ENCODE measurements around the gene LYSMD4. TPM values are rescaled to one million over a fixed set of nuclear protein-coding genes. Genes with fewer than 3 reads are reported as not detected.

Gene LYSMD4
- total and polyA plus RNA-seq, 4 donors: 3.9 to 12.1 (median 7.2) TPM

DNA sequence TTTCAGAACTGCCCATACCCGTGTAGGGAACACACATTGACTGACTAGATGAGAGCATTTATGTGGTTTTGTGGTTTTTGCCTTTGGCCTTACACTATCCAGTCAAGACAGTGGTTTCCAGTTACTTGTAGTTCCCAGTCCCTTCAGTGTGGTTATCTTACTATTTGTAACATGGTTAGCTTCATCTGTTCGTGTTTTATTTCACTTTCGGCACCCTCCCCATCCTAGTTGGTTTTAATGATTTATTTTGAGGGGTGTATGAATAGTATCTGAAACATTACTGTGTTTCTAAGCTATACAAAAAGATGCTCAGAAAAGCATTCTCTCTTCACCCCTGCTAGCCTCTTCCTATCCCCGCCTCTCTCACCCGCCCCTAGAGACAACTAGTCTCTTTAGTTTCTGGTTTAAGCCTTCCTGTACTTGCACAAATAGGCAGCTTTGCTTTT is 14.1 kb downstream of the LYSMD4 start:
- DNase-seq (ENCODE audit: low spot score): no peak
- H3K36me3 ChIP-seq (ENCODE audit: control insufficient read depth in 4 of 4, insufficient read depth in 3 of 4, low read depth in 1 of 4, low read length in 3 of 4): peaks cover 0 to 4% (median 4%) of the 10 kb centered on the region in 4 donors
- H3K27me3 ChIP-seq (ENCODE audit: control insufficient read depth in 4 of 4, insufficient read depth in 4 of 4, low read length in 3 of 4): no peaks in the 10 kb centered on the region
- H3K9ac ChIP-seq (ENCODE audit: low read depth in 1 of 2, low read length in 2 of 2): no peak overlapping the region
- H3K27ac ChIP-seq (ENCODE audit: low read depth in 1 of 2, low read length in 2 of 2): no peak overlapping the region
- H3K4me1 ChIP-seq (ENCODE audit: control insufficient read depth in 4 of 4, insufficient read depth in 4 of 4, low read length in 3 of 4): no peaks in the 10 kb centered on the region
- no peaks in the 10 kb centered on the region for H3K9me3 ChIP-seq (ENCODE audit: control insufficient read depth in 4 of 4, low read length in 3 of 4)
- no peak overlapping the region for H3K4me3 ChIP-seq (ENCODE audit: low read depth in 1 of 3, low read length in 3 of 3)
- 89% methylated on average over 5 of the region's 5 CpGs for WGBS
- TF ChIP-seq FOXA2 (IDR thresholded peaks at IDR 0.05): no peak
- no peak for TF ChIP-seq RAD21 (IDR thresholded peaks at IDR 0.05)
- no peak for TF ChIP-seq HNF4A (conservative IDR thresholded peaks at IDR 0.05)
- TF ChIP-seq JUND (IDR thresholded peaks at IDR 0.05): no peak
- no peak for TF ChIP-seq SP1 (IDR thresholded peaks at IDR 0.05)
- TF ChIP-seq TAF1 (conservative IDR thresholded peaks at IDR 0.05): no peak
- TF ChIP-seq, protein P1, sequence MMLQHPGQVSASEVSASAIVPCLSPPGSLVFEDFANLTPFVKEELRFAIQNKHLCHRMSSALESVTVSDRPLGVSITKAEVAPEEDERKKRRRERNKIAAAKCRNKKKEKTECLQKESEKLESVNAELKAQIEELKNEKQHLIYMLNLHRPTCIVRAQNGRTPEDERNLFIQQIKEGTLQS (IDR thresholded peaks at IDR 0.05): no peak
- no peak for TF ChIP-seq HNF4G (IDR thresholded peaks at IDR 0.05)
- no peak for TF ChIP-seq NR2F2 (IDR thresholded peaks at IDR 0.05)
- TF ChIP-seq CTCF (IDR thresholded peaks at IDR 0.05; ENCODE audit: low read depth, low read length, missing input control): no peak
- TF ChIP-seq RXRA (IDR thresholded peaks at IDR 0.05): no peak
- no peak for TF ChIP-seq YY1 (IDR thresholded peaks at IDR 0.05)
- no peak for TF ChIP-seq FOXA1 (IDR thresholded peaks at IDR 0.05)
- TF ChIP-seq ZBTB33 (IDR thresholded peaks at IDR 0.05): no peak
- no peak for TF ChIP-seq GABPA (IDR thresholded peaks at IDR 0.05 in 1 of 2, conservative IDR thresholded peaks at IDR 0.05 in 1 of 2)

DNA sequence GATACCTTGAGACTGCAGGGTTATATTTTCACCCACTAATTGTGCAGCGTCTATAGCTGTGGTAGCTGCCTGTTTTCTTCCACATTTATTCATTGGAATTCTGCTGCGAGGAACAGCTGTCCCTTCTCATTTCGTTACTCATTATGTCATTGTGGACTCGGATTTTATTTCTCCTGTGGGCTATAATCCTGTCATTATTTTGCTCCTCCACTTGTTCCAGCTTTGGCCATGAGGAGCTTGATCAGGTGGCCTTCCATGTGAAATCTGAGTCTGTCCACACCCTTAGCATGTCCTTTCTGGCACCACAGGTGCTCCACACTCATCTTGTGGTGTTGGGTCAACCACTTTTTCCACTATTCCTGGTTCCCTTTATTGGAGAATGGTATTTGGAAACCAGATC is 14.8 kb downstream of the LYSMD4 start:
- Histone ChIP-seq H3K9me3 (ENCODE audit: control insufficient read depth in 4 of 4, low read length in 3 of 4) (no peaks in the 10 kb centered on the region), H3K4me3 (ENCODE audit: low read depth in 1 of 3, low read length in 3 of 3) (no peak overlapping the region), H3K36me3 (ENCODE audit: control insufficient read depth in 4 of 4, insufficient read depth in 3 of 4, low read depth in 1 of 4, low read length in 3 of 4) (peaks cover 0 to 8% (median 4%) of the 10 kb centered on the region in 4 donors), H3K9ac (ENCODE audit: low read depth in 1 of 2, low read length in 2 of 2) (no peak overlapping the region), H3K27ac (ENCODE audit: low read depth in 1 of 2, low read length in 2 of 2) (no peak overlapping the region), H3K4me1 (ENCODE audit: control insufficient read depth in 4 of 4, insufficient read depth in 4 of 4, low read length in 3 of 4) (no peaks in the 10 kb centered on the region), H3K27me3 (ENCODE audit: control insufficient read depth in 4 of 4, insufficient read depth in 4 of 4, low read length in 3 of 4) (no peaks in the 10 kb centered on the region)
- WGBS: 92% methylated on average over 4 of the region's 4 CpGs
- no peak for DNase-seq (ENCODE audit: low spot score)
- TF ChIP-seq FOXA1 (IDR thresholded peaks at IDR 0.05): no peak

Data from liver (tissue), 9 donors.